ENCODE measurements around the gene GNA12.

DNA sequence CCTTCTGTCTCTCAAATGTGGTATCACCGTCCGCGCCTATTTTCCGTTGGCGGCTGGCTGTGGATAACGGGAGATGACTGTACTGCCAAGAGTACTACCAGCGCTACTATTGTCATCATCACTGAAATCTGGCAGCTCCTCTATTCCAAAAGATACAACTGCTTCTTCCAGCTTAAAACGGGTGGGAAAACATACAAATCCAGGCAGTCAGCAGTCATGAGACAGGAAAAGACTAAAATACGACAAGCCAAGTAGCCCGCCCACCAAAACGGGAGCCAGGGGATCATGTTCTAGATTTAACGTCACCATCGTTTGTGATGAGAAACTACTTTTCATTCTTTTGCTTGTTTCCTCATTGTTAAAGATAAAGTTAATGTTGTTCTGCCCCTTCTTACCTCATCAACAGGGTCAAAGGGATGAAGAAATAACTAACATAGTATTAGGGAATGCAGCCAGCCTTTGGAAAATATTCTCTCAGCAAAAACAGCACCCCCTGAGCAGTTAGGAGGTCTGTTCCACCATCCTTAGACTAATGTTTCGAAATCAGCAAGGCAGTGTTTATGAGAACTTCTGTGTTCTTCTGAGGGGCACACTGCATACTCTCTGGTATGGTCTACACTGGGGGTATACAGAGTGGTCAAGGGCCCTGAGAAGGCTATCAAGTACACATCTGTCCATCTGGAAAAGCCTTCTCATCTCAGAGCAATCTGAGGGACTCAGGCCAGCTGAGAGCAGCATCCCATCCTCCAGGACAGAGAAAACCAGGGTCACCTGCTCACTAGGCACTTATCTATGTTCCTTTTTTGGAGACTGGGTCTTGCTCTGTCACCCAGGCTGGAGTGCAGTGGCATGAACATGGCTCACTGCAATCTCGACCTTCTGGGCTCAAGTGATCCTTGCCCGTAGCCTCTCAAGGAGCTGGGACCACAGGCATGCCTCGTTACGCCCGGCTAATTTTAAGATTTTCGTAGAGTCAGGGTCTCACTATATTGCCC, 47.5 kb downstream of the GNA12 start:
- TF ChIP-seq, protein P1, sequence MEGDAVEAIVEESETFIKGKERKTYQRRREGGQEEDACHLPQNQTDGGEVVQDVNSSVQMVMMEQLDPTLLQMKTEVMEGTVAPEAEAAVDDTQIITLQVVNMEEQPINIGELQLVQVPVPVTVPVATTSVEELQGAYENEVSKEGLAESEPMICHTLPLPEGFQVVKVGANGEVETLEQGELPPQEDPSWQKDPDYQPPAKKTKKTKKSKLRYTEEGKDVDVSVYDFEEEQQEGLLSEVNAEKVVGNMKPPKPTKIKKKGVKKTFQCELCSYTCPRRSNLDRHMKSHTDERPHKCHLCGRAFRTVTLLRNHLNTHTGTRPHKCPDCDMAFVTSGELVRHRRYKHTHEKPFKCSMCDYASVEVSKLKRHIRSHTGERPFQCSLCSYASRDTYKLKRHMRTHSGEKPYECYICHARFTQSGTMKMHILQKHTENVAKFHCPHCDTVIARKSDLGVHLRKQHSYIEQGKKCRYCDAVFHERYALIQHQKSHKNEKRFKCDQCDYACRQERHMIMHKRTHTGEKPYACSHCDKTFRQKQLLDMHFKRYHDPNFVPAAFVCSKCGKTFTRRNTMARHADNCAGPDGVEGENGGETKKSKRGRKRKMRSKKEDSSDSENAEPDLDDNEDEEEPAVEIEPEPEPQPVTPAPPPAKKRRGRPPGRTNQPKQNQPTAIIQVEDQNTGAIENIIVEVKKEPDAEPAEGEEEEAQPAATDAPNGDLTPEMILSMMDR (IDR thresholded peaks at IDR 0.05), result no peak
- TF ChIP-seq POLR2A (IDR thresholded peaks at IDR 0.05), result no peak
